ENCODE results near the gene SP8. TPM values are rescaled to one million over a fixed set of nuclear protein-coding genes. Genes with fewer than 3 reads are reported as not detected.
"Not testable (repeated sequence)": the region's sequence is repeated elsewhere in the genome, so short reads cannot be mapped to it uniquely, and the experiment has no call there.

The SP8 gene
- polyA plus RNA-seq (2013, experiment 1 of 2) = 10.7 TPM
- polyA plus RNA-seq (2013, experiment 2 of 2) = 15.0 TPM

GRCh38 chr7:20786779-20787659 is at the start of gene SP8:
Gene SP8, minus strand, starts transcription at chr7:20786886. Its CDS starts 88 bp downstream, at chr7:20786798.
- peak within 1 kb of the TSS; percentile 3; the same call in 1 of the 2 replicates for H3K27ac ChIP-seq (ENCODE audit: low read depth, low read length)
- WGBS = under 1% methylated on average over 50 of the region's 50 CpGs
- no peaks in the 10 kb centered on the region for H3K9me3 ChIP-seq (ENCODE audit: insufficient read depth, low read depth, low read length)
- peaks cover 73% of the 10 kb centered on the region for H3K27me3 ChIP-seq (ENCODE audit: insufficient read depth, low read length)
- H3K9ac ChIP-seq (ENCODE audit: low read depth, low read length) = peak within 1 kb of the TSS; percentile 57; the same call in 1 of the 2 replicates
- H3K4me1 ChIP-seq (ENCODE audit: insufficient read depth, low read length) = peaks cover 47% of the 10 kb centered on the region
- peaks cover 6% of the 10 kb centered on the region; the same call in 1 of the 2 replicates for H3K36me3 ChIP-seq (ENCODE audit: insufficient read depth, low read length)
- H3K4me3 ChIP-seq (ENCODE audit: low read length) = peak within 1 kb of the TSS; percentile 75

- not testable (repeated sequence) for H3K27me3 ChIP-seq (ENCODE audit: insufficient read depth, low read length); H3K27ac ChIP-seq (ENCODE audit: low read depth, low read length); H3K9ac ChIP-seq (ENCODE audit: low read depth, low read length); H3K4me3 ChIP-seq (ENCODE audit: low read length); H3K9me3 ChIP-seq (ENCODE audit: insufficient read depth, low read depth, low read length); H3K36me3 ChIP-seq (ENCODE audit: insufficient read depth, low read length)
- H3K4me1 ChIP-seq (ENCODE audit: insufficient read depth, low read length) = peaks cover 11% of the 10 kb centered on the region
- no CpG with 5 or more reads among the region's 2 CpGs for WGBS
Observed at GRCh38 chr7:20836424-20836823, 49.7 kb upstream of the SP8 start.

- Histone ChIP-seq H3K9ac (ENCODE audit: low read depth, low read length) (no peak overlapping the region), H3K9me3 (ENCODE audit: insufficient read depth, low read depth, low read length) (no peaks in the 10 kb centered on the region), H3K4me3 (ENCODE audit: low read length) (peak overlapping the region; percentile 48), H3K27me3 (ENCODE audit: insufficient read depth, low read length) (no peaks in the 10 kb centered on the region), H3K4me1 (ENCODE audit: insufficient read depth, low read length) (peaks cover 16% of the 10 kb centered on the region), H3K27ac (ENCODE audit: low read depth, low read length) (no peak overlapping the region), H3K36me3 (ENCODE audit: insufficient read depth, low read length) (no peaks in the 10 kb centered on the region)
- WGBS = 84% methylated on average over 14 of the region's 15 CpGs
Observed at GRCh38 chr7:20835111-20835750, 48.5 kb upstream of the SP8 start.

GRCh38 chr7:20834656-20835055 is 48.0 kb upstream of the SP8 start:
- no peaks in the 10 kb centered on the region for H3K27me3 ChIP-seq (ENCODE audit: insufficient read depth, low read length)
- no peak overlapping the region for H3K27ac ChIP-seq (ENCODE audit: low read depth, low read length)
- no peak overlapping the region for H3K9ac ChIP-seq (ENCODE audit: low read depth, low read length)
- no peaks in the 10 kb centered on the region for H3K9me3 ChIP-seq (ENCODE audit: insufficient read depth, low read depth, low read length)
- H3K4me1 ChIP-seq (ENCODE audit: insufficient read depth, low read length) = peaks cover 16% of the 10 kb centered on the region
- H3K4me3 ChIP-seq (ENCODE audit: low read length) = peak overlapping the region; percentile 48; the same call in 1 of the 2 replicates
- H3K36me3 ChIP-seq (ENCODE audit: insufficient read depth, low read length) = no peaks in the 10 kb centered on the region

- no peaks in the 10 kb centered on the region for H3K27me3 ChIP-seq (ENCODE audit: insufficient read depth, low read length)
- no peak overlapping the region for H3K4me3 ChIP-seq (ENCODE audit: low read length)
- H3K27ac ChIP-seq (ENCODE audit: low read depth, low read length) = no peak overlapping the region
- no peak overlapping the region for H3K9ac ChIP-seq (ENCODE audit: low read depth, low read length)
- no peaks in the 10 kb centered on the region for H3K9me3 ChIP-seq (ENCODE audit: insufficient read depth, low read depth, low read length)
- peaks cover 23% of the 10 kb centered on the region for H3K4me1 ChIP-seq (ENCODE audit: insufficient read depth, low read length)
- H3K36me3 ChIP-seq (ENCODE audit: insufficient read depth, low read length) = no peaks in the 10 kb centered on the region
Observed at GRCh38 chr7:20831956-20832355, 45.3 kb upstream of the SP8 start.

- H3K4me3 ChIP-seq (ENCODE audit: low read length) = no peak overlapping the region
- no peak overlapping the region for H3K27ac ChIP-seq (ENCODE audit: low read depth, low read length)
- H3K36me3 ChIP-seq (ENCODE audit: insufficient read depth, low read length) = no peaks in the 10 kb centered on the region
- no peaks in the 10 kb centered on the region for H3K9me3 ChIP-seq (ENCODE audit: insufficient read depth, low read depth, low read length)
- H3K27me3 ChIP-seq (ENCODE audit: insufficient read depth, low read length) = no peaks in the 10 kb centered on the region
- no peak overlapping the region for H3K9ac ChIP-seq (ENCODE audit: low read depth, low read length)
- H3K4me1 ChIP-seq (ENCODE audit: insufficient read depth, low read length) = peaks cover 28% of the 10 kb centered on the region
Observed at GRCh38 chr7:20831451-20831850, 44.8 kb upstream of the SP8 start.

- Histone ChIP-seq H3K9ac (ENCODE audit: low read depth, low read length) (no peak overlapping the region), H3K4me1 (ENCODE audit: insufficient read depth, low read length) (peaks cover 34% of the 10 kb centered on the region), H3K27ac (ENCODE audit: low read depth, low read length) (no peak overlapping the region), H3K4me3 (ENCODE audit: low read length) (no peak overlapping the region), H3K9me3 (ENCODE audit: insufficient read depth, low read depth, low read length) (no peaks in the 10 kb centered on the region), H3K27me3 (ENCODE audit: insufficient read depth, low read length) (no peaks in the 10 kb centered on the region), H3K36me3 (ENCODE audit: insufficient read depth, low read length) (no peaks in the 10 kb centered on the region)
- WGBS = 89% methylated on average over 3 of the region's 3 CpGs
Observed at GRCh38 chr7:20828947-20829346, 42.3 kb upstream of the SP8 start.

- peaks cover 34% of the 10 kb centered on the region for H3K4me1 ChIP-seq (ENCODE audit: insufficient read depth, low read length)
- WGBS = 89% methylated on average over 8 of the region's 9 CpGs
- no peak overlapping the region for H3K4me3 ChIP-seq (ENCODE audit: low read length)
- H3K9me3 ChIP-seq (ENCODE audit: insufficient read depth, low read depth, low read length) = no peaks in the 10 kb centered on the region
- H3K36me3 ChIP-seq (ENCODE audit: insufficient read depth, low read length) = no peaks in the 10 kb centered on the region
- H3K27ac ChIP-seq (ENCODE audit: low read depth, low read length) = no peak overlapping the region; the same call in 1 of the 2 replicates
- no peaks in the 10 kb centered on the region for H3K27me3 ChIP-seq (ENCODE audit: insufficient read depth, low read length)
- H3K9ac ChIP-seq (ENCODE audit: low read depth, low read length) = no peak overlapping the region
Observed at GRCh38 chr7:20827172-20827571, 40.5 kb upstream of the SP8 start.

- no peak overlapping the region for H3K9ac ChIP-seq (ENCODE audit: low read depth, low read length)
- peaks cover 24% of the 10 kb centered on the region for H3K4me1 ChIP-seq (ENCODE audit: insufficient read depth, low read length)
- H3K27me3 ChIP-seq (ENCODE audit: insufficient read depth, low read length) = no peaks in the 10 kb centered on the region
- 34% methylated on average over 3 of the region's 3 CpGs for WGBS
- no peak overlapping the region for H3K4me3 ChIP-seq (ENCODE audit: low read length)
- H3K27ac ChIP-seq (ENCODE audit: low read depth, low read length) = peak overlapping the region; percentile 65; the same call in 1 of the 2 replicates
- H3K36me3 ChIP-seq (ENCODE audit: insufficient read depth, low read length) = no peaks in the 10 kb centered on the region
- no peaks in the 10 kb centered on the region for H3K9me3 ChIP-seq (ENCODE audit: insufficient read depth, low read depth, low read length)
Observed at GRCh38 chr7:20826243-20826642, 39.6 kb upstream of the SP8 start.

- Histone ChIP-seq H3K36me3 (ENCODE audit: insufficient read depth, low read length) (no peaks in the 10 kb centered on the region), H3K4me1 (ENCODE audit: insufficient read depth, low read length) (peaks cover 22% of the 10 kb centered on the region), H3K27me3 (ENCODE audit: insufficient read depth, low read length) (no peaks in the 10 kb centered on the region), H3K9me3 (ENCODE audit: insufficient read depth, low read depth, low read length) (no peaks in the 10 kb centered on the region), H3K9ac (ENCODE audit: low read depth, low read length) (no peak overlapping the region), H3K27ac (ENCODE audit: low read depth, low read length) (no peak overlapping the region), H3K4me3 (ENCODE audit: low read length) (no peak overlapping the region)
- 100% methylated on average over 1 of the region's 2 CpGs for WGBS
Observed at GRCh38 chr7:20825555-20825954, 38.9 kb upstream of the SP8 start.

GRCh38 chr7:20821390-20821789 is 34.7 kb upstream of the SP8 start:
- WGBS = 100% methylated on average over 3 of the region's 3 CpGs

More at GRCh38 chr7:20821390-20821789, 34.7 kb upstream of the SP8 start:
- not testable (repeated sequence) for H3K4me3 ChIP-seq (ENCODE audit: low read length); H3K27me3 ChIP-seq (ENCODE audit: insufficient read depth, low read length); H3K27ac ChIP-seq (ENCODE audit: low read depth, low read length); H3K9me3 ChIP-seq (ENCODE audit: insufficient read depth, low read depth, low read length); H3K9ac ChIP-seq (ENCODE audit: low read depth, low read length); H3K36me3 ChIP-seq (ENCODE audit: insufficient read depth, low read length)
- peaks cover 17% of the 10 kb centered on the region for H3K4me1 ChIP-seq (ENCODE audit: insufficient read depth, low read length)
